MG63 (cell line): ENCODE measurements around the gene SRRM2. TPM values are rescaled to one million over a fixed set of nuclear protein-coding genes. Genes with fewer than 3 reads are reported as not detected.

Source experiments
- DNase-seq: peaks from one replicate; pipeline ENCODE4 v3.0.0-alpha.2; 2020
- H3K27me3 ChIP-seq: fragments of 250-450 bp; sonication (Bioruptor Pico); 2 replicates; pipeline ENCODE4 v1.5.1; 2020; ENCODE audit warnings: mild to moderate bottlenecking, moderate library complexity
- H3K36me3 ChIP-seq: fragments of 250-450 bp; sonication (Bioruptor Pico); 2 replicates; pipeline ENCODE4 v1.5.1; 2020; ENCODE audit warnings: mild to moderate bottlenecking, moderate library complexity
- H3K4me3 ChIP-seq: fragments of 250-450 bp; sonication (Bioruptor Pico); 2 replicates; pipeline ENCODE4 v1.5.1; 2020; ENCODE audit warnings: mild to moderate bottlenecking, moderate library complexity
- H3K9me3 ChIP-seq: fragments of 250-450 bp; sonication (Bioruptor Pico); 2 replicates; pipeline ENCODE4 v1.5.1; 2020; ENCODE audit warnings: mild to moderate bottlenecking, moderate library complexity
- total RNA-seq: library from RNA; depleted of rRNA; stranded (reverse); fragments of >200 nt; shearing (Covaris generic); gene quantifications from 2 replicates; pipeline ENCODE4 v1.2.3, GENCODE V29; 2014; ENCODE audit warnings: low replicate concordance

The SRRM2 gene
- total RNA-seq, 1 experiment from 2014 or later, result 21.1 TPM

- H3K27me3 ChIP-seq, result peaks cover 41% of the 10 kb centered on the region
- no peaks in the 10 kb centered on the region for H3K9me3 ChIP-seq
- no peak for DNase-seq
- no peak overlapping the region for H3K4me3 ChIP-seq
- H3K36me3 ChIP-seq, result no peaks in the 10 kb centered on the region
Measured at GRCh38 chr16:2790631-2791030, 38.2 kb downstream of the SRRM2 start.

- peaks cover 41% of the 10 kb centered on the region for H3K27me3 ChIP-seq
- no peaks in the 10 kb centered on the region for H3K9me3 ChIP-seq
- no peak for DNase-seq
- no peaks in the 10 kb centered on the region for H3K36me3 ChIP-seq
- no peak overlapping the region for H3K4me3 ChIP-seq
Measured at GRCh38 chr16:2791174-2791573, 38.7 kb downstream of the SRRM2 start.

DNA sequence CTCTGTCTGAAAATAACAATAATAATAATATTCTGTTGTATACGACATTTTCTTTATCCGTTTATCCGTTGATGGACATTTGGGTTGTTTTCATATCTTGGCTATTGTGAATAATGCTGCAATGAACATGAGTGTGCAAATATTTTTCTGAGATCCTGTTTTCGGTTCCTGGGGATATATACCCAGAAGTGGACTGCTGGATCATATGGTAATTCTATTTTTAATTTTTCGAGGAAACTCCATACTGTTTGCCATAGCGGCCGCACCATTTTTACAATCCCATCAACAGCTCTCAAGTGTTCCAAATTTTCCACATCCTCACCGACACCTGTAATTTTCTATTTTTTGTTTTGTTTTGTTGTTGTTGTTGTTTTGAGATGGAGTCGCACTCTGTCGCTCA is 40.5 kb downstream of the SRRM2 start:
- H3K9me3 ChIP-seq, result no peaks in the 10 kb centered on the region
- H3K4me3 ChIP-seq, result no peak overlapping the region
- H3K36me3 ChIP-seq, result no peaks in the 10 kb centered on the region
- H3K27me3 ChIP-seq, result peaks cover 36% of the 10 kb centered on the region
- DNase-seq, result no peak

- no peaks in the 10 kb centered on the region for H3K9me3 ChIP-seq
- H3K4me3 ChIP-seq, result no peak overlapping the region
- H3K27me3 ChIP-seq, result peaks cover 21% of the 10 kb centered on the region
- DNase-seq, result no peak
- H3K36me3 ChIP-seq, result no peaks in the 10 kb centered on the region
Measured at GRCh38 chr16:2795395-2796143, 43.1 kb downstream of the SRRM2 start.

DNA sequence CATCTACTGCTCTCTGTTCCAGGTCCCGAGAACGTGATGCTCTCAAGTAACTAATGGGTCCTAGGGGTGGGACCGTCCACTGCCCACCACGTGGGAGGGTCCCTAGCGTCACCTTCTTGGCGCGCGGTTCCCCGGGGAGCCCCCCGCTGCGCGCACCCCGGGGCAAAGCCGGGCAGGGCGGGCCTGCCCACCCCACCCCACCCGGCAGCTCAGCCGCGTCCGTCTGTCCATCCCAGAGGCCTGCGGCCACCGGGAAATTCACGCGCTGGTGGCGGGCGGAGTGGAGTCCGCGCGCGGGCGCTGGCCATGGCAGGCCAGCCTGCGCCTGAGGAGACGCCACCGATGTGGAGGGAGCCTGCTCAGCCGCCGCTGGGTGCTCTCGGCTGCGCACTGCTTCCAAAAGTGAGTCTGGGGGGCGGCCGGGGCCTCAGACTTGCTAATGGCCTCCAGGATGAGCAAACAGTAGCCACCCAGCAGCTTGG is 46.3 kb downstream of the SRRM2 start:
- H3K4me3 ChIP-seq, result no peak overlapping the region
- H3K9me3 ChIP-seq, result peaks cover 11% of the 10 kb centered on the region
- no peaks in the 10 kb centered on the region for H3K36me3 ChIP-seq
- no peaks in the 10 kb centered on the region; the same call in 1 of the 2 replicates for H3K27me3 ChIP-seq
- no peak for DNase-seq

DNA sequence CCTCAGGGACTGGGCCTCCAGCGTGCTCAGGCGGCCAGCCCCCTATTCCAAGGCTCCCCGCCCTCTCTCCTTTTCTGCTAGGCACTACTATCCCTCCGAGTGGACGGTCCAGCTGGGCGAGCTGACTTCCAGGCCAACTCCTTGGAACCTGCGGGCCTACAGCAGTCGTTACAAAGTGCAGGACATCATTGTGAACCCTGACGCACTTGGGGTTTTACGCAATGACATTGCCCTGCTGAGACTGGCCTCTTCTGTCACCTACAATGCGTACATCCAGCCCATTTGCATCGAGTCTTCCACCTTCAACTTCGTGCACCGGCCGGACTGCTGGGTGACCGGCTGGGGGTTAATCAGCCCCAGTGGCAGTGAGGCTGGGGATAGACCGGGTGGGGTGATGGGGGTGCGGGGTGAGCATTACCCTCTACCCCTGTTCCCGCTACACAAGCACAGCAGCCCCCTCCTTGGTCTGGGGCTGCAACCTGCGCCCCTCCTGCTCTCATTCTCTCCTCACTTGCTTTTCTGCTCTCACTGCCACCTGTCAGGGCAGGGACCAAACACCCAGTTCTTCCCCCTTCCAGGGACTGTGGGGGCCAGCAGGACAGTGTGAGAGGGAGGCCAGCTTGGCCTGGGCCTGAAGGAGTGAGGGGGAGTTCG is 46.9 kb downstream of the SRRM2 start:
- Histone ChIP-seq H3K27me3 (no peaks in the 10 kb centered on the region; the same call in 1 of the 2 replicates), H3K4me3 (no peak overlapping the region), H3K9me3 (peaks cover 17% of the 10 kb centered on the region), H3K36me3 (no peaks in the 10 kb centered on the region)
- no peak for DNase-seq

DNA sequence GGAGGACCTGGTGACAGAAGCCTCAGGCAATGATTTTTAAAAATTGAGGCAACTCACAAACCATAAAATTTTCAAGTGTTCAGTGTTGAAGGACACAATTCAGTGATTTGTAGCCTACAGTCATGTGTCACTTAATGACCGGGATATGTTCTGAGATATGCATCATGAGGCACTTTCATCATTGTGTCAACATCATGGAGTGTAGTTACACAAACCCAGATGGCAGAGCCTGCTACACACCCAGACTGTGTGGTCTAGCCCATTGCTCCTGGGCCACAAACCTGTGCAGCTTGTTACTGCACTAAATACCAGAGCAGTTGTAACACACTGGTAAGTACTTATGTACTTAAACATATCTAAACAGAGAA is 47.4 kb downstream of the SRRM2 start:
- Histone ChIP-seq H3K4me3 (no peak overlapping the region), H3K9me3 (peaks cover 20% of the 10 kb centered on the region), H3K27me3 (no peaks in the 10 kb centered on the region; the same call in 1 of the 2 replicates), H3K36me3 (no peaks in the 10 kb centered on the region)
- no peak for DNase-seq

- Histone ChIP-seq H3K27me3 (no peaks in the 10 kb centered on the region; the same call in 1 of the 2 replicates), H3K36me3 (no peaks in the 10 kb centered on the region), H3K9me3 (peaks cover 38% of the 10 kb centered on the region), H3K4me3 (no peak overlapping the region)
- DNase-seq, result no peak
Measured at GRCh38 chr16:2803545-2804195, 51.2 kb downstream of the SRRM2 start.

- H3K9me3 ChIP-seq, result peaks cover 46% of the 10 kb centered on the region
Measured at GRCh38 chr16:2804728-2805127, 52.3 kb downstream of the SRRM2 start.

DNA sequence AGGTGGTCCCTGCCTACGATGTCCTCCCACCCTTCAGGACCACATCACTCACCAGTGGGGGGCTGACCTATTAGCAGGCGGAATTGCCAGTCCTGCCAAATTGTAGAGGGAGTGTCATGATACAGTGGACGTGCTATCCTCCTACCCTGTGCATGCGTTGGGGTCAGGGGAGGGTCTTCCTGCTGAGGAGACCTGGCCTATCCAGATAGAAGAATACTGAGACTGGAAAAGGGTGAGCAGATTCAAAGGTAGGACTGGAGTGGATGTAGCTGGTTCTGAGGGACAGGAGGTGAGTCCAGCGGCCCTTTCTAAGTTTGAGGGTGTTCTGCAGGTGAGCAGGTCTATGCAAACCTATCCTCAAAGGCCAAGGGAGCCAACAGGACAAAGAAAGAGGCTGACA is 53.8 kb downstream of the SRRM2 start:
- DNase-seq, result no peak
- Histone ChIP-seq H3K4me3 (no peak overlapping the region), H3K9me3 (peaks cover 46% of the 10 kb centered on the region), H3K27me3 (no peaks in the 10 kb centered on the region; the same call in 1 of the 2 replicates), H3K36me3 (no peaks in the 10 kb centered on the region)

More at GRCh38 chr16:2804728-2805127, 52.3 kb downstream of the SRRM2 start:
- H3K36me3 ChIP-seq, result no peaks in the 10 kb centered on the region
- no peak for DNase-seq
- H3K4me3 ChIP-seq, result no peak overlapping the region
- no peaks in the 10 kb centered on the region; the same call in 1 of the 2 replicates for H3K27me3 ChIP-seq

- DNase-seq, result no peak
Measured at GRCh38 chr16:2808181-2808580, 55.7 kb downstream of the SRRM2 start.

DNA sequence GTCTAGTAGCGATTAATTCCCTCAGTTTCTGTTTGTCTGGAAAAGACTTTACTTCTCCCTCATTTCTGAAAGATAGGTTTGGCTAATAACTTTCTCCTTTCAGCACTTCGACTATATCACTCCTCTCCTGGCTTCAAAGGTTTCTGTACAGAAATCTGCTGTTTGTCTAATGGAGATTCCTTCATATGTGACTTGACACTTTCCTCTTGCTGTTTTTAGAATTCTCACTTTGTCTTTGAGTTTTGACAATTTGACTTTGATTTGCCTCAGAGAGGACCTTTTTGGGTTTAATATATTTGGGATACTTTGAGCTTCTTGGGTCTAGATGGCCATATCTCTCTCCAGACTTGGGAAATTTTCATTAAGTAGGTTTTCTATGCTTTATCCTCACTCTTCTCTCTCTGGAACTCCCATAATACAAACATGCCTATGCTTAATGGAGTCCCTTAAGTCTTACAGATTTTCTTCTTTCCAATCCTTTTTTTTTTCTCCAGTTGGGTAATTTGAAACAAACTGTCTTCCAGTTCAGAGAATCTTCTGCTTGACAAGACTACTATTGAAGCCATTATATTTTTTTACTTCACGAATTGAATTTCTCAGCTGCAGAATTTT is 56.8 kb downstream of the SRRM2 start:
- no peak for DNase-seq

More at GRCh38 chr16:2808181-2808580, 55.7 kb downstream of the SRRM2 start:
- H3K4me3 ChIP-seq, result no peak overlapping the region
- H3K27me3 ChIP-seq, result no peaks in the 10 kb centered on the region; the same call in 1 of the 2 replicates
- no peaks in the 10 kb centered on the region for H3K36me3 ChIP-seq
- peaks cover 41% of the 10 kb centered on the region for H3K9me3 ChIP-seq

DNA sequence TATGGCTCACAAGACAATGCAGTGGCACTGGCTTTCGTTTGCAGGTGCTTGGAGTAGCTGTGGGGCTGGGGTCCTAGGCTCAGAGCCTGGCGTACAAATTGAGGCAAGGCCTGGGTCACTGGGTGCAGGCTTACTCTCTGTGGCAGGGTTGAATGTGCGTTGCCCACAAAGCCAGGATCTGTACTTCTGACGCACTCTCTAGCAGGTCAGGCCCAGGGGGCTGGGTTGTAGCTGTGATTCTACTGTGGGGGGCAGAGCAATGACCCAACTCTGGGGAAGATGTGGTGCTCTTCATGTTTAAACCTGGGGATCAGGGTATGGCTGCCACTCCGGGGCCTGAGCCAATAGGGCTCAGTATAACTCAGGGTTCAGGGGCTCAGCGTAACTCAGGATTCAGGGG is 58.2 kb downstream of the SRRM2 start:
- no peak overlapping the region for H3K4me3 ChIP-seq
- H3K36me3 ChIP-seq, result no peaks in the 10 kb centered on the region
- DNase-seq, result no peak
- peaks cover 20% of the 10 kb centered on the region for H3K9me3 ChIP-seq
- H3K27me3 ChIP-seq, result no peaks in the 10 kb centered on the region

More for the DNA sequence above, 56.8 kb downstream of the SRRM2 start:
- H3K36me3 ChIP-seq, result no peaks in the 10 kb centered on the region
- H3K4me3 ChIP-seq, result no peak overlapping the region
- H3K27me3 ChIP-seq, result no peaks in the 10 kb centered on the region
- H3K9me3 ChIP-seq, result peaks cover 30% of the 10 kb centered on the region

- no peaks in the 10 kb centered on the region for H3K36me3 ChIP-seq
- no peak overlapping the region for H3K4me3 ChIP-seq
- peak; percentile 77 for DNase-seq
- peaks cover 15% of the 10 kb centered on the region for H3K9me3 ChIP-seq
- no peaks in the 10 kb centered on the region for H3K27me3 ChIP-seq
Measured at GRCh38 chr16:2811703-2812471, 59.4 kb downstream of the SRRM2 start.

GRCh38 chr16:2813771-2814221 is 61.4 kb downstream of the SRRM2 start:
- peaks cover 7% of the 10 kb centered on the region; the same call in 1 of the 2 replicates for H3K9me3 ChIP-seq
- no peak for DNase-seq
- no peaks in the 10 kb centered on the region for H3K36me3 ChIP-seq
- no peaks in the 10 kb centered on the region for H3K27me3 ChIP-seq
- no peak overlapping the region for H3K4me3 ChIP-seq
